Measurements from ENCODE around the gene IGFBP3.

DNA sequence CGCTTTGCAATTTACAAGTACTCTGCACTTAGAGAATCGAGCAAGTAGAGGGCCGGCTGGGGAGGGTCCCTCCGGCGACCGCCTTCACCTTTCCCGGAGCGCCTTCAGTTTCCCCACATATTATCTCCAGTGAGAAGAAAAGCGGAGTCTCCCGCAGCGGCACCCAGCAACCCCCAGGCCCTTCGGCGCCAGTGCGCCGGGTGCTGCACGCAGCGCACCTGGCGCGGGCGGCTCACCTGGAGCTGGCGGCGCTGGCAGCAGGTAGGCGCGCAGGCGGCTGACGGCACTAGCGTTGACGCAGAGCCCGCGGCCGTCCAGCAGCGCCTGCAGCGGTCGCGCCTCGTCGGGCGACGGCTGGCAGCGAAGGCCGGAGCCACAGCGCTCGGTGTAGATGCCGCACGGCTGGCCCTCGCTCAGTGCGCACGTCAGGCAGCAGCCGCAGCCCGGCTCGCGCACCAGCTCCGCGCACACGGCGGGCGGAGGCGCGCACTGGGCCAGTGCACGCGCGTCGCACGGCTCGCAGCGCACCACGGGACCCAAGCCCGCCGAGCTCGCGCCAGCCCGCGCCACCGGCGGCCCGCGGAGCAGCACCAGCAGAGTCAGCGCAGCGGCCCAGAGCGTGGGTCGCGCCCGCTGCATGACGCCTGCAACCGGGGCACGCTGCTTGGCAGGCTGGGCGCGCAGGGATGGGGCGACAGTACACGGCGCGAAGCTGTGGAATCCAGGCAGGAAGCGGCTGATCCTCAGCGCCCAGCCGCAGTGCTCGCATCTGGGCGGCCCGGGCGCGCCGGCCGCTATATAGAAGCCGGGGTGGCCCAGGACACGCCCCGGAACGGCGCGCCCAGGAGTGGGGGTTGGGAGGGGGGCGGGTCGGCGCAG, at the start of gene IGFBP3:
- no peak for TF ChIP-seq SP1 (CRISPR knock-in tag; IDR thresholded peaks at IDR 0.05)
- TF ChIP-seq TAF1 (IDR thresholded peaks at IDR 0.05; ENCODE audit: control insufficient read depth, extremely low read depth, insufficient read depth, low read length, severe bottlenecking), result no peak
- no peak for TF ChIP-seq BDP1 (IDR thresholded peaks at IDR 0.05; ENCODE audit: insufficient read depth, insufficient read length)
- no peak for TF ChIP-seq SREBF2 (CRISPR knock-in tag; IDR thresholded peaks at IDR 0.05)
- TF ChIP-seq PTRF (tag; IDR thresholded peaks at IDR 0.05), result no peak
- TF ChIP-seq BRCA1 (IDR thresholded peaks at IDR 0.05), result no peak
- no peak for TF ChIP-seq BRCA1 (CRISPR knock-in tag; IDR thresholded peaks at IDR 0.05)
- TF ChIP-seq DNMT1 (IDR thresholded peaks at IDR 0.05), result no peak
- no peak for TF ChIP-seq SMC3 (conservative IDR thresholded peaks at IDR 0.05; ENCODE audit: insufficient read depth, low read depth, low read length)
- no peak for TF ChIP-seq E2F6 (IDR thresholded peaks at IDR 0.05; ENCODE audit: borderline replicate concordance in 1 of 2, extremely low read depth in 1 of 2, insufficient read depth in 1 of 2, insufficient read length in 1 of 2, low read depth in 1 of 2, low read length in 1 of 2, poor library complexity in 1 of 2, severe bottlenecking in 1 of 2)
- TF ChIP-seq, protein P1, sequence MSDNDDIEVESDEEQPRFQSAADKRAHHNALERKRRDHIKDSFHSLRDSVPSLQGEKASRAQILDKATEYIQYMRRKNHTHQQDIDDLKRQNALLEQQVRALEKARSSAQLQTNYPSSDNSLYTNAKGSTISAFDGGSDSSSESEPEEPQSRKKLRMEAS (CRISPR knock-in tag; IDR thresholded peaks at IDR 0.05), result no peak
